K562 (cell line): ENCODE results near the gene KATNB1. TPM values are rescaled to one million over a fixed set of nuclear protein-coding genes. Genes with fewer than 3 reads are reported as not detected.

ENCODE experiments used
- ELF4 ChIP-seq: fragments of 450-650 bp; formaldehyde crosslinking; IDR thresholded peaks from 2 replicates; pipeline ENCODE4 v1.4.0; 2022; ENCODE audit warnings: missing genetic modification characterization
- HES1 ChIP-seq: fragments of 450-650 bp; IDR thresholded peaks from 2 replicates; pipeline ENCODE4 v1.6.1; 2016; ENCODE audit warnings: low read depth, mild to moderate bottlenecking, moderate library complexity
- HMBOX1 ChIP-seq: sonication (generic); IDR thresholded peaks from 2 replicates; pipeline ENCODE4 v1.6.1; 2016
- HMGN3 ChIP-seq: IDR thresholded peaks from 2 replicates; pipeline ENCODE4 v1.6.1; 2011; ENCODE audit warnings: borderline replicate concordance, low read depth, mild to moderate bottlenecking, mixed read lengths, low read length; ENCODE audit not compliant: insufficient read length; ENCODE audit errors: extremely low read depth
- KHSRP ChIP-seq: fragments of 450-650 bp; IDR thresholded peaks from 2 replicates; pipeline ENCODE4 v1.6.1; 2017
- POLR2G ChIP-seq: fragments of 200-400 bp; formaldehyde crosslinking; IDR thresholded peaks from 2 replicates; pipeline ENCODE4 v1.6.1; 2017; ENCODE audit warnings: low read depth, mild to moderate bottlenecking, antibody characterized with exemption, low read length, moderate library complexity
- RHOXF2B ChIP-seq: fragments of 250-450 bp; sonication (Bioruptor Pico); conservative IDR thresholded peaks from 2 replicates; pipeline ENCODE4 v1.5.1; 2021
- SPI1 ChIP-seq: IDR thresholded peaks from 2 replicates; pipeline ENCODE4 v1.6.1; 2011; ENCODE audit warnings: low read depth, low read length, control low read depth, borderline replicate concordance
- TEAD4 ChIP-seq, 2 experiments: sonication (generic) in 1 of 2; formaldehyde crosslinking in 1 of 2; IDR thresholded peaks; 2 replicates each; pipeline versions ENCODE4 v1.6.1 to v1.8.0; 2012 to 2022; ENCODE audit warnings: borderline replicate concordance in 1 of 2, inconsistent platforms in 1 of 2, low read length in 1 of 2, mild to moderate bottlenecking in 1 of 2, missing genetic modification reagents in 1 of 2
- TOE1 ChIP-seq, 2 experiments: fragments of 450-650 bp in 1 of 2; sonication (generic) in 1 of 2; formaldehyde crosslinking in 1 of 2; IDR thresholded peaks; 2 replicates each; pipeline versions ENCODE4 v1.7.1 to v1.8.0; 2016 to 2022; ENCODE audit warnings: borderline replicate concordance in 2 of 2, mild to moderate bottlenecking in 2 of 2, antibody characterized with exemption in 1 of 2, inconsistent platforms in 1 of 2, low read depth in 1 of 2, missing genetic modification reagents in 1 of 2, moderate library complexity in 1 of 2
- USF1 ChIP-seq: sonication (generic); formaldehyde crosslinking; IDR thresholded peaks from 2 replicates; pipeline ENCODE4 v1.9.0; 2022; ENCODE audit warnings: mild to moderate bottlenecking, missing genetic modification reagents
- ZBTB1 ChIP-seq: sonication (generic); formaldehyde crosslinking; IDR thresholded peaks from 2 replicates; pipeline ENCODE4 v1.8.1; 2023; ENCODE audit warnings: missing genetic modification reagents, low read depth, mild to moderate bottlenecking, borderline replicate concordance
- ZBTB34 ChIP-seq: fragments of 250-450 bp; sonication (Bioruptor Pico); IDR thresholded peaks from 2 replicates; pipeline ENCODE4 v1.8.0; 2021; ENCODE audit warnings: mild to moderate bottlenecking, moderate library complexity
- ZHX1 ChIP-seq: fragments of 150-350 bp; conservative IDR thresholded peaks from 2 replicates; pipeline ENCODE4 v1.6.1; 2014; ENCODE audit warnings: low read length
- ZNF24 ChIP-seq: fragments of 450-650 bp; IDR thresholded peaks from 2 replicates; pipeline ENCODE4 v1.6.1; 2016
- ZNF324 ChIP-seq: fragments of 250-450 bp; sonication (Bioruptor Pico); IDR thresholded peaks from 2 replicates; pipeline ENCODE4 v1.4.0; 2020; ENCODE audit warnings: mild to moderate bottlenecking
- ZNF449 ChIP-seq: fragments of 250-450 bp; sonication (Bioruptor Pico); IDR thresholded peaks from 2 replicates; pipeline ENCODE4 v1.8.0; 2022; ENCODE audit warnings: moderate library complexity, mild to moderate bottlenecking, inconsistent platforms
- polyA plus RNA-seq, 8 experiments: library from polyadenylated mRNA; depleted of rRNA in 4 of 8; stranded (reverse) in 5 of 8; unstranded in 3 of 8; fragments of >200 nt; fragmentation: Nextera tagmentation in 2 of 8; fragmentation: Illumina TruSeq in 1 of 8; extraction: Ambion mirVana in 2 of 8; extraction: Trizol in 1 of 8; gene quantifications; 2 replicates each; pipeline versions ENCODE4 v1.2.1 to v1.2.3, GENCODE V29; 2011 to 2014; ENCODE audit warnings: inconsistent platforms in 1 of 8, missing spikeins in 1 of 8
- total RNA-seq, 7 experiments: library from RNA; depleted of rRNA in 6 of 7; stranded (reverse); fragments of >200 nt in 6 of 7; fragmentation: Illumina TruSeq in 2 of 7; extraction: Trizol in 2 of 7; gene quantifications; 2 replicates each; pipeline versions ENCODE4 v1.2.1 to v1.2.3, GENCODE V29; 2011 to 2021; ENCODE audit warnings: low replicate concordance in 1 of 7

The KATNB1 gene
- total and polyA plus RNA-seq, 9 of the 15 experiments (the other 6 are each of a cell fraction or from before 2014, with no cell fraction given): 1.2 to 52.6 (median 21.9) TPM

- TF ChIP-seq ZBTB1: 0 out of 2 replicates have a peak, but pooled peaks have one; percentile 57
- TF ChIP-seq ZNF324 (CRISPR knock-in tag): no peak
- no peak for TF ChIP-seq USF1 (CRISPR knock-in tag)
- TF ChIP-seq POLR2G: peak; percentile 78
- peak; percentile 74 for TF ChIP-seq HMBOX1
- 0 out of 2 replicates have a peak, but pooled peaks have one; percentile 41 for TF ChIP-seq RHOXF2B (CRISPR knock-in tag)
- TF ChIP-seq ELF4: peak; percentile 82; the same call in 1 of the 2 replicates
- TF ChIP-seq KHSRP: peak; percentile 89
- peak; percentile 90 for TF ChIP-seq ZNF24
- TF ChIP-seq SPI1: peak; percentile 14; the same call in 1 of the 2 replicates
- TF ChIP-seq HES1: peak; percentile 96
- peak; percentile 85; the same call in 1 of the 2 replicates for TF ChIP-seq ZNF449
- peak; percentile 74 for TF ChIP-seq TOE1 (IDR thresholded peaks at IDR 0.05; ENCODE audit: borderline replicate concordance)
- no peak for TF ChIP-seq TOE1 (CRISPR knock-in tag; IDR thresholded peaks at IDR 0.05; ENCODE audit: borderline replicate concordance, low read depth)
- TF ChIP-seq ZBTB34 (CRISPR knock-in tag): peak; percentile 57; the same call in 1 of the 2 replicates
- TF ChIP-seq ZHX1: no peak
- TF ChIP-seq TEAD4 (IDR thresholded peaks at IDR 0.05; ENCODE audit: low read length): peak; percentile 100
- TF ChIP-seq TEAD4 (CRISPR knock-in tag; IDR thresholded peaks at IDR 0.05; ENCODE audit: borderline replicate concordance): no peak
- peak; percentile 95 for TF ChIP-seq HMGN3
Measured at GRCh38 chr16:57689762-57690558, 45.6 kb upstream of the KATNB1 start (continued).
